ENCODE results near the gene SEC23A.
"Not testable (repeated sequence)": the region's sequence is repeated elsewhere in the genome, so short reads cannot be mapped to it uniquely, and the experiment has no call there.

Gene SEC23A

GRCh38 chr14:39028620-39029019 lies 74.4 kb downstream of the SEC23A start:
- DNase-seq = no peak

DNA sequence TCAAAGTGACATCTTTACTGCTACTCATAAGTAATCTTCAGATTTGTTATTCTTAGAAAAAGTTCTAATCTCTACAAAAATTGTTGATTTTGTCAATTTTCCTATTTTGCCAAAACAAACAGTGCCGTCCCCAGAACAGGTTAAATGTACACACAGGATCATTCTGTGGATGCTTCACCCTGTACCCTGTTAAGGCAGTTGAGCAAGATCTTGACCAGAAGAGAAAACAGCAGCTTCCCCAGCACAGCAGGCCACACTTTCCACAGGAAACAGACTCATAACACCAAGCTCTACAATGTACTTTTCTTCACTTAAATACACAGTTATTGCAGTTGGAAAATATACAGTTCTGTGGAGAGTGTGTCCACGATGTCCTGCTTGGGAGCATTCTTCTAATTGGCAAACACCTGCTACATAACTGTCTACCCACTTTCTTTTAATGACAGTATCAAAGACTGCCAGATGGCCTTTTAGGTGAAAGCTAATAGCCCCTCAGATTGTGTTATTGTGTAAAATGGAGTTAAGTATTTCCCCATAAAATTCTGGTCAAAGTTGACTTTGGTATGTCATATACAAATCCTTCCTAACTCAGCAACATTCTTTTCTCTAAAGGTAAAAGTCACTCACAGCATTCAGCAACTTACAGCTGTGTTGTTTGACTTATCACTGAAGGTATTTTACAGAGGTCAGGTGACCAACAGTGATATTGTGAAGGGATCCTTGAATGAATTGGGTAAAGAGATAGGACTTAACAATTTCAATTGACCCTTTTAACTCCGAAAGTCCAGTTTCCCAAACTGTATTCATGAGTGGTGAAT lies 77.0 kb downstream of the SEC23A start:
- no peak for DNase-seq

DNA sequence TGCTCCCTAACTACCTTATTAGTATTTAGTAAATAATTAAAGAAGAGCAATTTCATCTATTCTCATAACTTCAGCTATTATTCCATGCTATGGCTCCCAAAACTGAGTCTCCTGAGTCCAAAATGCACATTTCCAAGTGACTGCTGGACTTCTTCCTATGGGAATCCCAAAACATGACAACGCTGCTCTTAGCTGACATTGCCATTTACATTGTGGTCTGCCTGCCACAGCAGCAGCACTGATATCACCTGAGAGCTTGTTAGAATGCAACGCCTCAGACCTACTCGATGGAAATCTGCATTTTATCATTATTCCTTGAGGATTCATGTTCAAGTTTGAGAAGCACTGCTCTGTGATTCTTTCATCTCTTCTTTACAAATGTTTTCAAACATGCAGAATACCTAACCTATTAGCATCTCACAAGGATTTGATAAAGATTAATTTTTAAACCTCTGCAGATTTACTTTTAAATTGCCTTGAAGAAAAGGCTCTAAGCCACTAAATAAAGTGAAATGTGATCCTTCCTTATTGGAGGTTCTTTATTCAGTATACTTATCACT lies 77.7 kb downstream of the SEC23A start:
- no peak for DNase-seq

DNA sequence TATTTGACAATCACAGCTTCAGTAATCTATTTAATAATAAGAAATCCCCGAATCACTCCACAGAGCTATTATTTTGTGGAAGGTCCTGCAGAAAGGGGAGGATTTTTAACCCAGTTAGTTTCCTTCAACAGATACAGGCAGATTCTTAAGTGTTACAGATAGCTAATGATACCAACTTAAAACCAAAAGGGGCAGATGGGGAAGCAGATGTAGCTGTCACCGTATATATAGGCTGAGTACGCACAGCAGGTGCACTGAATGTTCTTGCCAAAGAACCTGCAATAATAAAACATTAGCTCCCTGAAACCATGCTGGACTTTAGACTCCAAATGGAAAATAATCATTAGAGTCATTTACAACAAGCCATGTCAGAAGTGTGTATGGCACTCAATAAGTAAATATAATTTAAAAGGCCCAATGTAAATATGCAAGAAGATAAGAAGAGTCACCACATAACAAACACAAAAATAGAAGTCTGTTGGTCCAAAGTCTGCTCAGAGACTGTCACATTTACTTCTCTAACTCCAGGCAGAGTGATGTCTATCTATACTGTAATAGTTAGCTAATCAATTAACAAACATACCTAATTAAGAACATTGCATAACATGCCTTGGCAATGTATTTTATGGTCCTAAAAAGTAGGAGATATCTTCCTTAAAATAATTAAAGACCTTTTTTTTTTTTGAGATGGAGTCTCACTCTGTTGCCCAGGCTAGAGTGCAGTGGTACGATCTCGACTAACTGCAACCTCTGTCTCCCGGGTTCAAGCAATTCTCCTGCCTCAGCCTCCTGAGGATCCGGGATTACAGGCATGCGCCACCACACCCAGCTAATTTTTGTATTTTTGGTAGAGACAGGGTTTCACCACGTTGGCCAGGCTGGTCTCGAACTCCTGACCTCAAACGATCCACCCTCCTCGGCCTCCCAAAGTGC lies 78.8 kb downstream of the SEC23A start:
- DNase-seq = no peak

DNA sequence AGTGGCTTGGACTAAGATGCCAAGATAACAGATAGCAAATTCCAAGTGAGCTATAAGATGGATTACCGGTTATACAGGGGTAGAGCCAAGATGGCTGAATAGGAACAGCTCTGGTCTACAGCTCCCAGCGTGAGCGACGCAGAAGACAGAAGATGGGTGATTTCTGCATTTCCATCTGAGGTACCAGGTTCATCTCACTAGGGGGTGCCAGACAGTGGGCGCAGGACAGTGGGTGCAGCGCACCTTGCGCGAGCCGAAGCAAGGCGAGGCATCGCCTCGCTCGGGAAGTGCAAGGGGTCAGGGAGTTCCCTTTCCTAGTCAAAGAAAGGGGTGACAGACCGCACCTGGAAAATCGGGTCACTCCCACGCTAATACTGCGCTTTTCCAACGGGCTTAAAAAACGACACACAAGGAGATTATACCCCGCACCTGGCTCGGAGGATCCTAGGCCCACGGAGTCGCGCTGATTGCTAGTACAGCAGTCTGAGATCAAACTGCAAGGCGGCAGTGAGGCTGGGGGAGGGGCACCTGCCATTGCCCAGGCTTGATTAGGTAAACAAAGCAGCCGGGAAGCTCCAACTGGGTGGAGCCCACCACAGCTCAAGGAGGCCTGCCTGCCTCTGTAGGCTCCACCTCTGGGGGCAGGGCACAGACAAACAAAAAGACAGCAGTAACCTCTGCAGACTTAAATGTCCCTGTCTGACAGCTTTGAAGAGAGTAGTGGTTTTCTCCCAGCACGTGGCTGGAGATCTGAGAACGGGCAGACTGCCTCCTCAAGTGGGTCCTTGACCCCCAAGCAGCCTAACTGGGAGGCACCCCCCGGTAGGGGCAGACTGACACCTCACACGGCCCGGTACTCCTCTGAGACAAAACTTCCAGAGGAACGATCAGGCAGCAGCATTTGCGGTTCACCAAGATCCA lies 85.7 kb downstream of the SEC23A start:
- DNase-seq = not testable (repeated sequence)

DNA sequence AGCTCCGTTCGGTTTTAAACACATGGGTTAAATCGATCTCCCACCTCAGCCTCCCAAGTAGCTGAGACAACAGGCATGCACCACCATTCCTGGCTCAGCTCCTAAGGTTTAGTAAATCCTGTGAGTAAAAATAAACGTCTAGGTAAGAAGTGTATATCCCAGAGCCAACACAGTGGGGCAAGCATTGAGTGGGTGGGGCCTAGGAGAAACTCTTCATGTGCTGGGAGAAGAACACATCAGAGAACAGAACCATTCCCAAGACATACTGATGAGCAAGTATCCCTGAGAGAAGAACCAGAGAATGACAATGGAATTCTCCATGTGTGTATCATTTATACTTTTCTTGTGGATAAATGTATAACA lies 86.3 kb downstream of the SEC23A start:
- no peak for DNase-seq

DNA sequence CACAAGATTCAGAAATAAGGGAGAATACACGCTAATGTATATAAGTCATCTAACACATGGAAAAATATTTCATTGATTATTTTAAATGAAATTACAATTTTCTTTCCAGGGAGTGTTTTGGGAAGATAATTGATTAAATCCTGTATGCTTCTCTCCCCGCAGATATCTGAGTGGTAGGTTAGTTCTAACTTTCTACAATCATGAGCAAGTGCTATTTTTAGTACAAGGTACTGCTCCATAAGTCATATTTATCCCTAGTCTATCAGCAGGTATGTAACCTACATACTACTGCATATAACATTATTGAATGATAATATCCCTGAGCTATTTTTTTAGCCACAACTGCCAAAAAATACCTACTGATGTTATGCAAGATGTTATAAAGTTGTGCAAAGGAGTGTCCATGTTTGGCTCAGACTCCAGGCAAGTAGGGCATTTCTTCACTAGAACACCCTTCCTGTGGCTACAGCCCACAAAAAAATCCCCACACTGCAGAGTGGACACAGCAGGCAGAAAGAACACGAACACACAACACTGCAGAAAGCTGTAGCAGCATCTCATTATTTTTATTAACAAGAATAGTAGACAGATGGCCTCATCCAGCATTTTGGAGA lies 87.0 kb downstream of the SEC23A start:
- no peak for DNase-seq

GRCh38 chr14:39015360-39015961 lies 87.6 kb downstream of the SEC23A start:
- no peak for DNase-seq

GRCh38 chr14:39014460-39014859 lies 88.6 kb downstream of the SEC23A start:
- no peak for DNase-seq

DNA sequence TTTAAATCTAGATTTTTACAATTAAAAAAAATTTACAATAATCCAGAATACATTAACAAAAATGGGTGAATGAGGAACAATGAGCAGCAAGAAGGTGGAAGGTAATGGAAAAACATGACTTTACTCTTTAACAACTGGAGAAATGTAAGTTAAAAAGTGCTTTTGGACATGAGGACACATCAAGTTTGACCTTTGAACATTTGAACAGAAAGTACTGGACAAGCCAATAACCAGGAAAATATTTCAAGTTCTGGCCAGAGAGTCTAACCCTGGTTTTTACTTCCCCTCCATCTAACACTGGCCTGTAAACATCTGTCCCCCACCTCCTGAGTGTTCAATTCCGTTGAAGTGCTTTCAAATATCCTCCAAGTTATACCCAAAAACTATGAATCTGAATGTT lies 94.1 kb downstream of the SEC23A start:
- not testable (repeated sequence) for DNase-seq

GRCh38 chr14:39006721-39007410 lies 96.2 kb downstream of the SEC23A start:
- no peak for DNase-seq

- DNase-seq = no peak
Measured at GRCh38 chr14:39005044-39005880, 97.8 kb downstream of the SEC23A start.

GRCh38 chr14:38999949-39000348 lies 103.1 kb downstream of the SEC23A start:
- no peak for DNase-seq

DNA sequence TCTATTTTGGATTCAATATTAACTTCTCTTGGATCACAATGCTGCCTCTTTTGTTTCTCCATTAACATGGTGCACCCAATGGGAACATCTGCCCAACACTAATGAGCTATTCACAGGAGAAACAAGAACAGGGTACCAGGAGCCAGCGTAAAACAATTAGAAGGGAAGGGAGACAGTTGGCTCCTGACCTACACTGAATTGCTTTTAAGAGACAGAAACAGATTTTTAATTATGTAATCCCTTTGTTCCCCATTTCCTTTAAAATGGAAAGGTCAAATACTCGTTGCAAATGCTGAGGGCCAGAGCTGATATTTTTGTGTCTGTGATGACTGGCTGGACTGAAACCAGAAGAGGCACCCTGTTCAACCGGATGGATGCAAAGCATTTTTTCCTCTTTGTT lies 108.3 kb downstream of the SEC23A start:
- DNase-seq = no peak

- no peak for DNase-seq
Measured at GRCh38 chr14:38993981-38994380, 109.1 kb downstream of the SEC23A start.

- no peak for DNase-seq
Measured at GRCh38 chr14:38992067-38992844, 110.8 kb downstream of the SEC23A start.

GRCh38 chr14:38991299-38991698 lies 111.7 kb downstream of the SEC23A start:
- DNase-seq = no peak

DNA sequence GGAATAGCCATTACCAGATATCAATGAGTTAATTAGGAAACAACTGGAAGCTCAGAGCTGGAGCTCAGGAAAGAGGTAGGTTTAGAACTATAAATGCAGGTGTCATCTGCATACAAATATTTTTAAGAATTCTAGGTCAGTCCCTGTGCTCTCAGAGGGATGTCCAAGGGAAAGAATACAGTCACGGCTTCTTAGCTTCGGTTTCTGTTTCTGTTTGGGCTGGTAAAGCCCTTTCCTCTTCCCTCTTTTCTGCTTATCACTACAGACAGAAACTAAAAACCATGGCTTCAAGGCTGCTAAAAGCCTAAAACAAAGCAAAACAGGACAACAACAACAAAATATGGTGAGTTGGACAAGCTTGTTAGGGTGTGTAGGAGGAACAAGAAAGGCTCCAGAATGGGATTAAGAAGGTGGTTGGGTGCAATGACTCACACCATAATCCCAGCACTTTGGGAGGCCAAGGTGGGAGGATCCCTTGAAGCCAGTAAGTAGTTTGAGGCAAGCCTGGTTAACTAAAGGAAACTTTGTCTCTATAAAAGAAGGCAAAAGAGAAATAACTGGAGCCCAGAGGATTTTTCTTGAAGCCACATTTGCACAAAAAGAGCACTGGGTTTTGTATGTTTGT lies 113.0 kb downstream of the SEC23A start:
- no peak for DNase-seq

- DNase-seq = no peak
Measured at GRCh38 chr14:38987781-38988180, 115.3 kb downstream of the SEC23A start.
